Activated CD4-positive, alpha-beta memory T cell treated with anti-CD3 and anti-CD28 coated beads, Interleukin-2, amount 10 ng/mL, durations not matched to agents 7 days and 5 days (primary cell): ENCODE data around the gene BLMH. TPM values are rescaled to one million over a fixed set of nuclear protein-coding genes. Genes with fewer than 3 reads are reported as not detected.

Experiments used
- CTCF ChIA-PET: fragments of 350-600 bp; sonication (Branson Sonifier 250); formaldehyde crosslinking; loops from one replicate; lab custom pipeline; 2021; ENCODE audit warnings: antibody characterized with exemption, inconsistent platforms; lab: Charles Lee
- POLR2A ChIA-PET: fragments of 350-600 bp; sonication (Branson Sonifier 250); formaldehyde crosslinking; loops from one replicate; lab custom pipeline; 2021; ENCODE audit warnings: antibody characterized with exemption; lab: Charles Lee
- DNase-seq: peaks from one replicate; pipeline ENCODE4 v3.0.0-alpha.2; 2020
- H3K27ac Mint-ChIP-seq: one replicate; pipeline ENCODE4 v1.8.0; 2021; ENCODE audit warnings: mild to moderate bottlenecking, mixed read lengths
- H3K27me3 Mint-ChIP-seq: one replicate; pipeline ENCODE4 v1.8.0; 2021; ENCODE audit warnings: mixed read lengths
- H3K36me3 Mint-ChIP-seq: one replicate; pipeline ENCODE4 v1.8.0; 2021; ENCODE audit warnings: low read depth, mixed read lengths
- H3K4me1 Mint-ChIP-seq: one replicate; pipeline ENCODE4 v1.8.0; 2021; ENCODE audit warnings: mixed read lengths
- H3K4me3 Mint-ChIP-seq: one replicate; pipeline ENCODE4 v1.8.0; 2021; ENCODE audit warnings: mild to moderate bottlenecking, mixed read lengths
- H3K9me3 Mint-ChIP-seq: one replicate; pipeline ENCODE4 v1.8.0; 2021; ENCODE audit warnings: mixed read lengths
- total RNA-seq, 2 experiments: library from RNA; stranded (reverse); gene quantifications; one replicate each; pipeline ENCODE4 v1.2.3, GENCODE V29; 2021

Gene BLMH
- total RNA-seq, 2 experiments from 2014 or later, result 47.3 to 52.8 TPM

- Mint-ChIP-seq H3K4me1 (peaks cover 21% of the 10 kb centered on the region), H3K36me3 (no peaks in the 10 kb centered on the region), H3K27ac (peak overlapping the region; percentile 53), H3K4me3 (no peak overlapping the region), H3K9me3 (no peaks in the 10 kb centered on the region), H3K27me3 (peaks cover 5% of the 10 kb centered on the region)
- DNase-seq, result peak; percentile 22
- ChIA-PET CTCF (interaction anchor here (0.7 to 1.4 kb wide), 4 partner anchors 11 to 16 kb away, joined by 4 to 7 read pairs (median 6); no protein-coding TSS in a partner anchor), POLR2A (interaction anchor here (0.5 to 3.1 kb wide), 6 partner anchors 11 to 1288 kb away, joined by 3 to 18 read pairs (median 4); partner anchors contain the start of gene BLMH)
These were observed 32.2 kb upstream of the BLMH start for GRCh38 chr17:30323895-30324319.

- no peak for DNase-seq
- H3K27ac Mint-ChIP-seq, result peak overlapping the region; percentile 53
- H3K9me3 Mint-ChIP-seq, result no peaks in the 10 kb centered on the region
- H3K27me3 Mint-ChIP-seq, result peaks cover 5% of the 10 kb centered on the region
- H3K4me3 Mint-ChIP-seq, result no peak overlapping the region
- POLR2A ChIA-PET, result interaction anchor here (0.8 to 3.1 kb wide), 6 partner anchors 12 to 393 kb away, joined by 3 to 18 read pairs (median 4); partner anchors contain the start of gene BLMH
- H3K36me3 Mint-ChIP-seq, result no peaks in the 10 kb centered on the region
- H3K4me1 Mint-ChIP-seq, result peaks cover 21% of the 10 kb centered on the region
- CTCF ChIA-PET, result interaction anchor here (0.6 to 1.4 kb wide), 4 partner anchors 12 to 183 kb away, joined by 3 to 7 read pairs (median 6); no protein-coding TSS in a partner anchor
These were observed 31.6 kb upstream of the BLMH start for GRCh38 chr17:30323262-30323894.

- peaks cover 21% of the 10 kb centered on the region for H3K4me1 Mint-ChIP-seq
- no peaks in the 10 kb centered on the region for H3K9me3 Mint-ChIP-seq
- CTCF ChIA-PET, result interaction anchor here (1.5 to 1.7 kb wide), 2 partner anchors 15 to 217 kb away, joined by 5 to 7 read pairs; no protein-coding TSS in a partner anchor
- POLR2A ChIA-PET, result interaction anchor here (3.1 kb wide), 1 partner anchor 30 kb away, joined by 18 read pairs; the partner anchor contains the start of gene BLMH
- no peaks in the 10 kb centered on the region for H3K36me3 Mint-ChIP-seq
- no peak overlapping the region for H3K4me3 Mint-ChIP-seq
- H3K27ac Mint-ChIP-seq, result no peak overlapping the region
- peaks cover 3% of the 10 kb centered on the region for H3K27me3 Mint-ChIP-seq
- DNase-seq, result no peak
These were observed 29.6 kb upstream of the BLMH start for GRCh38 chr17:30321314-30321713.

- ChIA-PET CTCF (interaction anchor here (1.4 to 2.1 kb wide), 3 partner anchors 9 to 213 kb away, joined by 4 to 6 read pairs (median 5); no protein-coding TSS in a partner anchor), POLR2A (interaction anchor here (0.6 kb wide), 1 partner anchor 986 kb away, joined by 3 read pairs; no protein-coding TSS in a partner anchor)
- Mint-ChIP-seq H3K4me3 (no peak overlapping the region), H3K36me3 (no peaks in the 10 kb centered on the region), H3K27me3 (peaks cover 9% of the 10 kb centered on the region), H3K4me1 (peaks cover 4% of the 10 kb centered on the region), H3K9me3 (no peaks in the 10 kb centered on the region), H3K27ac (no peak overlapping the region)
- no peak for DNase-seq
These were observed 26.4 kb upstream of the BLMH start for GRCh38 chr17:30318155-30318554.

- Mint-ChIP-seq H3K36me3 (no peaks in the 10 kb centered on the region), H3K4me1 (peaks cover 1% of the 10 kb centered on the region), H3K27ac (no peak overlapping the region), H3K9me3 (no peaks in the 10 kb centered on the region), H3K27me3 (peaks cover 13% of the 10 kb centered on the region), H3K4me3 (no peak overlapping the region)
- no peak for DNase-seq
- ChIA-PET POLR2A (no interaction called here), CTCF (interaction anchor here (0.8 to 1.3 kb wide), 3 partner anchors 10 to 24 kb away, joined by 4 to 7 read pairs (median 4); no protein-coding TSS in a partner anchor)
These were observed 25.0 kb upstream of the BLMH start for GRCh38 chr17:30316736-30317135.

- Mint-ChIP-seq H3K4me1 (no peaks in the 10 kb centered on the region), H3K27me3 (peaks cover 13% of the 10 kb centered on the region), H3K27ac (no peak overlapping the region), H3K4me3 (no peak overlapping the region), H3K36me3 (no peaks in the 10 kb centered on the region), H3K9me3 (no peaks in the 10 kb centered on the region)
- POLR2A ChIA-PET, result no interaction called here
- CTCF ChIA-PET, result interaction anchor here (1.6 kb wide), 1 partner anchor 11 kb away, joined by 7 read pairs; no protein-coding TSS in a partner anchor
- DNase-seq, result no peak
These were observed 23.4 kb upstream of the BLMH start for GRCh38 chr17:30315106-30315505.

GRCh38 chr17:30314474-30314873 is 22.7 kb upstream of the BLMH start:
- Mint-ChIP-seq H3K27me3 (peaks cover 13% of the 10 kb centered on the region), H3K27ac (no peak overlapping the region), H3K9me3 (no peaks in the 10 kb centered on the region), H3K36me3 (no peaks in the 10 kb centered on the region), H3K4me1 (no peaks in the 10 kb centered on the region), H3K4me3 (no peak overlapping the region)
- ChIA-PET POLR2A (no interaction called here), CTCF (no interaction called here)
- DNase-seq, result no peak

- ChIA-PET POLR2A (no interaction called here), CTCF (no interaction called here)
- Mint-ChIP-seq H3K27ac (no peak overlapping the region), H3K36me3 (no peaks in the 10 kb centered on the region), H3K4me3 (no peak overlapping the region), H3K9me3 (no peaks in the 10 kb centered on the region), H3K4me1 (no peaks in the 10 kb centered on the region), H3K27me3 (peaks cover 13% of the 10 kb centered on the region)
- DNase-seq, result no peak
These were observed 20.5 kb upstream of the BLMH start for GRCh38 chr17:30312226-30312625.

GRCh38 chr17:30310562-30310961 is 18.8 kb upstream of the BLMH start:
- CTCF ChIA-PET, result no interaction called here
- H3K4me3 Mint-ChIP-seq, result no peak overlapping the region
- DNase-seq, result no peak
- POLR2A ChIA-PET, result no interaction called here
- H3K36me3 Mint-ChIP-seq, result no peaks in the 10 kb centered on the region
- H3K9me3 Mint-ChIP-seq, result no peaks in the 10 kb centered on the region
- no peak overlapping the region for H3K27ac Mint-ChIP-seq
- H3K27me3 Mint-ChIP-seq, result peaks cover 17% of the 10 kb centered on the region
- H3K4me1 Mint-ChIP-seq, result no peaks in the 10 kb centered on the region

GRCh38 chr17:30309591-30309990 is 17.8 kb upstream of the BLMH start:
- Mint-ChIP-seq H3K9me3 (no peaks in the 10 kb centered on the region), H3K4me1 (no peaks in the 10 kb centered on the region), H3K27ac (no peak overlapping the region), H3K4me3 (no peak overlapping the region), H3K36me3 (no peaks in the 10 kb centered on the region), H3K27me3 (peaks cover 11% of the 10 kb centered on the region)
- no peak for DNase-seq
- CTCF ChIA-PET, result no interaction called here
- POLR2A ChIA-PET, result no interaction called here

GRCh38 chr17:30308406-30308805 is 16.7 kb upstream of the BLMH start:
- no peaks in the 10 kb centered on the region for H3K4me1 Mint-ChIP-seq
- H3K36me3 Mint-ChIP-seq, result no peaks in the 10 kb centered on the region
- H3K4me3 Mint-ChIP-seq, result no peak overlapping the region
- POLR2A ChIA-PET, result interaction anchor here (2.1 kb wide), 1 partner anchor 15 kb away, joined by 6 read pairs; no protein-coding TSS in a partner anchor
- CTCF ChIA-PET, result interaction anchor here (2.0 kb wide), 1 partner anchor 203 kb away, joined by 5 read pairs; no protein-coding TSS in a partner anchor
- H3K9me3 Mint-ChIP-seq, result no peaks in the 10 kb centered on the region
- peaks cover 8% of the 10 kb centered on the region for H3K27me3 Mint-ChIP-seq
- no peak for DNase-seq
- H3K27ac Mint-ChIP-seq, result no peak overlapping the region

GRCh38 chr17:30304778-30305177 is 13.0 kb upstream of the BLMH start:
- no peak for DNase-seq
- Mint-ChIP-seq H3K9me3 (no peaks in the 10 kb centered on the region), H3K36me3 (no peaks in the 10 kb centered on the region), H3K27ac (no peak overlapping the region), H3K27me3 (peaks cover 4% of the 10 kb centered on the region), H3K4me3 (no peak overlapping the region), H3K4me1 (no peaks in the 10 kb centered on the region)
- ChIA-PET CTCF (no interaction called here), POLR2A (interaction anchor here (1.2 kb wide), 1 partner anchor 13 kb away, joined by 3 read pairs; the partner anchor contains the start of gene BLMH)

GRCh38 chr17:30302241-30302640 is 10.5 kb upstream of the BLMH start:
- H3K4me3 Mint-ChIP-seq, result no peak overlapping the region
- ChIA-PET POLR2A (no interaction called here), CTCF (no interaction called here)
- no peaks in the 10 kb centered on the region for H3K9me3 Mint-ChIP-seq
- peaks cover 4% of the 10 kb centered on the region for H3K27me3 Mint-ChIP-seq
- DNase-seq, result no peak
- no peaks in the 10 kb centered on the region for H3K4me1 Mint-ChIP-seq
- H3K27ac Mint-ChIP-seq, result no peak overlapping the region
- no peaks in the 10 kb centered on the region for H3K36me3 Mint-ChIP-seq
